ENCODE results near the gene ARAF. TPM values are rescaled to one million over a fixed set of nuclear protein-coding genes. Genes with fewer than 3 reads are reported as not detected.

The ARAF gene
- total RNA-seq, 8 experiments from 2014 or later: 9.8 to 44.9 (median 25.4) TPM

GRCh38 chrX:47620303-47620685 lies 59.3 kb downstream of the ARAF start:
- in situ Hi-C loops (cut with MboI; ENCODE audit: low pct_unique_long_range_greater_than_20kb in 2 of 9, low sequenced_read_pairs in 9 of 9, unreplicated experiment in 9 of 9): no loop called here
- 25% methylated on average over 4 of the region's 9 CpGs; no CpG with 5 or more reads in 9 of the 10 experiments for WGBS, 10 experiments
- Histone ChIP-seq H3K4me1 (replicated peaks in 1 of 2) (peaks cover 0 to 6% of the 10 kb centered on the region in 2 donors), H3K27ac (no peak overlapping the region), H3K4me3 (peak overlapping the region; percentile 29 to 83 (median 63))
- no peak for ATAC-seq (replicated peaks in 6 of 8)

Other genes starting within 250 kb of the ARAF start
- gene ZNF157, start 190.6 kb upstream of the ARAF start, total RNA-seq: 1 to 10 TPM in 2 of 8 experiments, under 1 TPM in 5, not detected in 1; 0.13 to 1.7 (median 0.85) TPM
- 1 to 10 TPM; 3.7 to 9.8 (median 5.7) TPM for gene ZNF41, start 78.0 kb upstream of the ARAF start, total RNA-seq
- 1,000 to 10,000 TPM in 1 of 8 experiments, 100 to 1,000 TPM in 3, 10 to 100 TPM in 4; 27.2 to 9,569 (median 190) TPM for gene TIMP1, start 21.2 kb downstream of the ARAF start, total RNA-seq
- gene SYN1, start 58.7 kb downstream of the ARAF start, total RNA-seq: 10 to 100 TPM in 2 of 8 experiments, 1 to 10 TPM in 5, under 1 TPM in 1; 0.73 to 15.5 (median 6.1) TPM
- gene CFP, start 68.7 kb downstream of the ARAF start, total RNA-seq: 1 to 10 TPM in 2 of 8 experiments, under 1 TPM in 6; 0.54 to 1.8 (median 0.65) TPM
- gene ELK1, start 89.4 kb downstream of the ARAF start, total RNA-seq: 10 to 100 TPM; 11.5 to 43.7 (median 19.7) TPM
- gene UXT, start 98.0 kb downstream of the ARAF start, total RNA-seq: 100 to 1,000 TPM in 6 of 8 experiments, 10 to 100 TPM in 2; 82.2 to 184 (median 153) TPM